OCI-LY3 (cell line): ENCODE results near the gene TCP11.
A peak's percentile ranks its signal among the peaks of the same experiment; 100 is the strongest.

Experiments used
- H2AFZ ChIP-seq: fragments of 200-600, 300-600 bp; shearing (Covaris generic); 2 replicates; pipeline ENCODE4 v1.6.0; 2014; ENCODE audit warnings: antibody characterized with exemption, low read depth, low read length
- H3K27ac ChIP-seq: fragments of 200-600, 300-600 bp; sonication (generic); 2 replicates; pipeline ENCODE4 v1.5.1; 2014; ENCODE audit warnings: mild to moderate bottlenecking, low read length, moderate library complexity, mixed read lengths
- H3K27me3 ChIP-seq: fragments of 200-600, 300-600 bp; sonication (generic); 2 replicates; pipeline ENCODE4 v1.6.1; 2014; ENCODE audit warnings: low read depth, low read length, mixed read lengths
- H3K36me3 ChIP-seq: fragments of 200-600, 300-600 bp; sonication (generic); replicated peaks from 2 replicates; pipeline ENCODE3; 2014; ENCODE audit warnings: low read depth, low read length, mixed read lengths
- H3K4me1 ChIP-seq: fragments of 300-600, 200-600 bp; sonication (generic); 2 replicates; pipeline ENCODE4 v1.6.1; 2014; ENCODE audit warnings: low read length, mixed read lengths
- H3K4me2 ChIP-seq: fragments of 200-600, 300-600 bp; sonication (generic); 2 replicates; pipeline ENCODE4 v1.6.1; 2014; ENCODE audit warnings: low read length, mixed read lengths
- H3K4me3 ChIP-seq: fragments of 300-600, 200-600 bp; sonication (generic); 2 replicates; pipeline ENCODE4 v1.5.1; 2014; ENCODE audit warnings: antibody characterized with exemption, mild to moderate bottlenecking, low read length, moderate library complexity
- H3K79me2 ChIP-seq: fragments of 300-600, 200-600 bp; shearing (Covaris generic); 2 replicates; pipeline ENCODE4 v1.6.1; 2014; ENCODE audit warnings: mild to moderate bottlenecking, low read length, mixed read lengths
- H3K9ac ChIP-seq: fragments of 300-600, 200-600 bp; shearing (Covaris generic); 2 replicates; pipeline ENCODE4 v1.6.0; 2014; ENCODE audit warnings: mild to moderate bottlenecking, low read length, moderate library complexity
- H3K9me3 ChIP-seq: fragments of 200-600, 300-600 bp; shearing (Covaris generic); 2 replicates; pipeline ENCODE4 v1.6.1; 2014; ENCODE audit warnings: low read length, mixed read lengths; ENCODE audit not compliant: insufficient read depth
- H4K20me1 ChIP-seq: fragments of 200-600, 300-600 bp; sonication (generic); 2 replicates; pipeline ENCODE4 v1.6.1; 2016; ENCODE audit warnings: low read length, mixed read lengths; ENCODE audit not compliant: insufficient read depth
- EZH2phosphoT487 ChIP-seq: fragments of 200-600 bp; shearing (Covaris generic); IDR thresholded peaks from 2 replicates; pipeline ENCODE4 v1.6.1; 2018; ENCODE audit warnings: antibody characterized with exemption, mixed run types, low read depth
- TF ChIP-seq, protein P1 (sequence below): fragments of 200-600, 300-600 bp; sonication (generic); IDR thresholded peaks from 2 replicates; pipeline ENCODE4 v1.5.1; 2014; ENCODE audit warnings: antibody characterized with exemption, low read length, low read depth

The TCP11 gene

DNA sequence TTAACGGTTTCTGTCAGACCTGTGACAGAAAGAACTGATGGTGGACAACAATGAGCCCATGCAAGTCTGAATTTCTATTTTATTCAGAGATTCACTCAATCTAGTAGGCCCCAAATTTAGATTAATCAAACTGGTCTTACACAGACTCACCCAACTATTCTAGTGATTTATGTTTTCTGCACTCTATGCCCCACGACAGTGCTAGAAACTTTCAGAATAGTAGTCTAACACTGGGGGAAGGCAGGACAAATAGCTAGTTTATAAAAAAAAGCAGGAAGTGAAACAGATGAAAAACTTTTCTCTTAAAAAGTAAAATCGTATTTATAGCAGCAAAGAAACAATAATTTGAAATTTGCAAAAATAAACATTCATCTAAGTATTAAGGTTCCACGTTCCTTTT lies 5.0 kb downstream of the TCP11 start:
- Histone ChIP-seq H3K36me3 (no peaks in the 10 kb centered on the region), H4K20me1 (no peaks in the 10 kb centered on the region), H3K27me3 (no peaks in the 10 kb centered on the region), H3K4me2 (peak overlapping the region; percentile 8; the same call in 1 of the 2 replicates), H2AFZ (no peak overlapping the region), H3K4me1 (peaks cover 15% of the 10 kb centered on the region), H3K4me3 (no peak overlapping the region), H3K9me3 (no peaks in the 10 kb centered on the region), H3K9ac (no peak overlapping the region), H3K27ac (no peak overlapping the region), H3K79me2 (no peaks in the 10 kb centered on the region)
- no peak for TF ChIP-seq EZH2phosphoT487
- TF ChIP-seq, protein P1, sequence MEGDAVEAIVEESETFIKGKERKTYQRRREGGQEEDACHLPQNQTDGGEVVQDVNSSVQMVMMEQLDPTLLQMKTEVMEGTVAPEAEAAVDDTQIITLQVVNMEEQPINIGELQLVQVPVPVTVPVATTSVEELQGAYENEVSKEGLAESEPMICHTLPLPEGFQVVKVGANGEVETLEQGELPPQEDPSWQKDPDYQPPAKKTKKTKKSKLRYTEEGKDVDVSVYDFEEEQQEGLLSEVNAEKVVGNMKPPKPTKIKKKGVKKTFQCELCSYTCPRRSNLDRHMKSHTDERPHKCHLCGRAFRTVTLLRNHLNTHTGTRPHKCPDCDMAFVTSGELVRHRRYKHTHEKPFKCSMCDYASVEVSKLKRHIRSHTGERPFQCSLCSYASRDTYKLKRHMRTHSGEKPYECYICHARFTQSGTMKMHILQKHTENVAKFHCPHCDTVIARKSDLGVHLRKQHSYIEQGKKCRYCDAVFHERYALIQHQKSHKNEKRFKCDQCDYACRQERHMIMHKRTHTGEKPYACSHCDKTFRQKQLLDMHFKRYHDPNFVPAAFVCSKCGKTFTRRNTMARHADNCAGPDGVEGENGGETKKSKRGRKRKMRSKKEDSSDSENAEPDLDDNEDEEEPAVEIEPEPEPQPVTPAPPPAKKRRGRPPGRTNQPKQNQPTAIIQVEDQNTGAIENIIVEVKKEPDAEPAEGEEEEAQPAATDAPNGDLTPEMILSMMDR: no peak

DNA sequence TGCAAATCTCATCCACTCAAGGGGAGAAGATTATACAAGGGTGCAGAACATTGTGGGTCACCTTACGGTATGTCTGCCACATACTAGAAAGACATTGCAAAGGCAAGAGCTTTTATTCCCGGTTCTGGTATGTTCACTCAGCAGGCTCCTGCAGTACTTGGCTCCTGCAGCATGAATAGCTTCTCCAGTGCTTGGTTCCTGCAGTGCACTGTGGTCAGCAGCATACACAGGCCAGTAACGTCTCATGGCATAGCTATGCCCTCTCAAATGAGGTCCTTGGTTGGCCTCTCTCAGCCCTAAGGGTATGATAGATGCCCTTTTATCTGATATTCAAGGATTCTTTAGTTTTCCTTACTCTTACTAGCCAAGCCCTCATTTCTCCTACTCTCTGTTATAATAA lies 12.6 kb downstream of the TCP11 start:
- no peak for TF ChIP-seq EZH2phosphoT487
- TF ChIP-seq, protein P1: no peak
- Histone ChIP-seq H2AFZ (no peak overlapping the region), H3K4me1 (no peaks in the 10 kb centered on the region), H3K27ac (no peak overlapping the region), H3K27me3 (no peaks in the 10 kb centered on the region), H3K79me2 (no peaks in the 10 kb centered on the region), H3K9me3 (no peaks in the 10 kb centered on the region), H3K4me3 (no peak overlapping the region), H3K4me2 (no peak overlapping the region), H3K36me3 (no peaks in the 10 kb centered on the region), H3K9ac (no peak overlapping the region), H4K20me1 (no peaks in the 10 kb centered on the region)

DNA sequence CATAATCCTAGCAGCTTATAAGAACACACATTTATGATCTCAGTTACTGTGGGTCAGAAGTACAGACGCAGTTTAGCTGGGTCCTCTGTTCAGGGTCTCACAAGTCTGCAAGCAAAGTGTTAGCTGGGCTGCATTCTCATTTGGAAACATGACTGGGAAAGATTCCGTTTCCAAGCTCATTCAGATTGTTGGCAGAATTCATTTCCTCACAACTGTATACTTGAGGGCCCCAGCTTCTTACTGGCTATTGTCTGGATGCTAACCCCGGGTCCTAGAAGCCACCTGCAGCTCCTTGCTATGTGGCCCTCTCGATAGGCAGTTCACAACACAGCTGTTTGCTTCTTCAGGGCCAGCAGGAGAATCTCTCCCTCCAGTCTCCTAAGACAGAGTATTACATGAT lies 13.1 kb downstream of the TCP11 start:
- H3K4me1 ChIP-seq: no peaks in the 10 kb centered on the region
- H3K9ac ChIP-seq: no peak overlapping the region
- no peaks in the 10 kb centered on the region for H3K36me3 ChIP-seq
- no peaks in the 10 kb centered on the region for H3K9me3 ChIP-seq
- no peaks in the 10 kb centered on the region for H3K27me3 ChIP-seq
- H3K79me2 ChIP-seq: no peaks in the 10 kb centered on the region
- H4K20me1 ChIP-seq: no peaks in the 10 kb centered on the region
- no peak overlapping the region for H2AFZ ChIP-seq
- H3K4me2 ChIP-seq: no peak overlapping the region
- no peak overlapping the region for H3K27ac ChIP-seq
- H3K4me3 ChIP-seq: no peak overlapping the region
- TF ChIP-seq EZH2phosphoT487: no peak
- TF ChIP-seq, protein P1: no peak

DNA sequence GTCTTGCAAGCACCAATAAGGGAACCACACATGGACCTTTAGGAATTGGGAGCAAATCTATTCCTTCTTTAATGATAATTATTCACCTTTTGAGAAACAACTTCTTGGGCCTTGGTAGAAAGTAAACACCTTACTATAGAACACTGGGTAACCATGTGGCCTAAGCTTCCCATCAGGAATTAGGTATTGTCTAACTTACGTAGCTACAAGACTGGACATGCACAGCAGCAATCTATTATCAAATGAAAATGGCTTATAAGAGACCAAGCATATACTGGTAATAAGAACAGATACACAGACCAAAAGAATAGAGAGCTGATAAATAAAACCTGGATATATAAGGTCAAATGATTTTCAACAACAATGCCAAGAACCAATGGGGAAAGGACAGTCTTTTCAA lies 16.8 kb downstream of the TCP11 start:
- Histone ChIP-seq H3K27ac (no peak overlapping the region), H3K4me3 (no peak overlapping the region), H3K9me3 (no peaks in the 10 kb centered on the region), H3K4me1 (no peaks in the 10 kb centered on the region), H2AFZ (no peak overlapping the region), H3K4me2 (no peak overlapping the region), H3K79me2 (no peaks in the 10 kb centered on the region), H4K20me1 (no peaks in the 10 kb centered on the region), H3K9ac (no peak overlapping the region), H3K36me3 (no peaks in the 10 kb centered on the region), H3K27me3 (no peaks in the 10 kb centered on the region)
- no peak for TF ChIP-seq EZH2phosphoT487
- TF ChIP-seq, protein P1: no peak
